ENCODE data around the gene AMBP.

DNA sequence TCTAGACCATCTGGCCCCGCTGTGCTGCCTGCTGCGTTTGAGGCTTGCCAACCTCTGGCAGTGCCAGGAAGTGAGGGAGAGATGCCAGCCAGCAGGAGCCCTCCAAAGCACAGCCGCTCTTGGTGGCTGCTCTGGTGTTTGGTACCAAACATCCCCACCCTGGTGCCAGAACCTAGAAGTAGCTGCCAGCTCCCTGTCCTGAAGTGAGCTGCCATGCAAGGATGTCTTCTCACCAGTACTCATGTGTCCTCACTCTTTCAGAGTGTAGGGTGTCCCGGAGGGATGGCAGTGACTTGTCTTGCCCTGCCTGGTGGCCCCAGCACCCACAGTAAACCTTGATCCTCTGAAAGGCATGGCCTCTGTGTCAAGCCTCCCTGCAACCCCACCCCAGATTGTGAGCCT is 43.4 kb downstream of the AMBP start:
- TF ChIP-seq, protein P1, sequence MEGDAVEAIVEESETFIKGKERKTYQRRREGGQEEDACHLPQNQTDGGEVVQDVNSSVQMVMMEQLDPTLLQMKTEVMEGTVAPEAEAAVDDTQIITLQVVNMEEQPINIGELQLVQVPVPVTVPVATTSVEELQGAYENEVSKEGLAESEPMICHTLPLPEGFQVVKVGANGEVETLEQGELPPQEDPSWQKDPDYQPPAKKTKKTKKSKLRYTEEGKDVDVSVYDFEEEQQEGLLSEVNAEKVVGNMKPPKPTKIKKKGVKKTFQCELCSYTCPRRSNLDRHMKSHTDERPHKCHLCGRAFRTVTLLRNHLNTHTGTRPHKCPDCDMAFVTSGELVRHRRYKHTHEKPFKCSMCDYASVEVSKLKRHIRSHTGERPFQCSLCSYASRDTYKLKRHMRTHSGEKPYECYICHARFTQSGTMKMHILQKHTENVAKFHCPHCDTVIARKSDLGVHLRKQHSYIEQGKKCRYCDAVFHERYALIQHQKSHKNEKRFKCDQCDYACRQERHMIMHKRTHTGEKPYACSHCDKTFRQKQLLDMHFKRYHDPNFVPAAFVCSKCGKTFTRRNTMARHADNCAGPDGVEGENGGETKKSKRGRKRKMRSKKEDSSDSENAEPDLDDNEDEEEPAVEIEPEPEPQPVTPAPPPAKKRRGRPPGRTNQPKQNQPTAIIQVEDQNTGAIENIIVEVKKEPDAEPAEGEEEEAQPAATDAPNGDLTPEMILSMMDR (conservative IDR thresholded peaks at IDR 0.05), result no peak
- TF ChIP-seq EZH2 (IDR thresholded peaks at IDR 0.05; ENCODE audit: low read depth), result no peak

All from PC-9 (cell line).